ENCODE data around the gene RGS12.

- TF ChIP-seq CTCF (IDR thresholded peaks at IDR 0.05 in 4 of 5, conservative IDR thresholded peaks at IDR 0.05 in 1 of 5): no peak
- TF ChIP-seq POLR2A (IDR thresholded peaks at IDR 0.05): no peak
Observed at GRCh38 chr4:3324093-3324815, 31.4 kb downstream of the RGS12 start.

All from gastrocnemius medialis (tissue), 4 donors.